SH-SY5Y (cell line): ENCODE results near the gene ZDHHC19.

ENCODE experiments used
- GATA2 ChIP-seq: IDR thresholded peaks from 2 replicates; pipeline ENCODE4 v1.6.1; 2011; ENCODE audit warnings: mild to moderate bottlenecking, low read depth, low read length
- GATA3 ChIP-seq: IDR thresholded peaks from 2 replicates; pipeline ENCODE4 v1.6.1; 2011; ENCODE audit warnings: low read depth, mild to moderate bottlenecking, low read length, moderate library complexity

DNA sequence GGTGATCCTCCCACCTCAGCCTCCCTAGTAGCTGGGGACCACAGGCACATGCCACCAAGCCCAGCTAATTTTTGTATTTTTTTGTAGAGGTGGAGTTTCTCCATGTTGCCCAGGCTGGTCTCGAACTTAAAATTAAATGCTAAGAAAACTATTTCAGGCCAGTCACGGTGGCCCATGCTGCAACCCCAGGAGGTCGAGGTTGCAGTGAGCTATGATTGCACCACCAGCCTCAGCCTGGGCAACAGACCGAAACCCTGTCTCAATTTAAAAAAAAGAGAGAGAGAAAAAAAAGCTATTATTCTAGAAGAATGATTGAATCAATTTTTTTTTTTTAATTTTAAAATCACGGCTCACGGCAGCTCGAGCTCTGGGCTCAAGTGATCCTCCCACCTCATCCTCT is 9.8 kb upstream of the ZDHHC19 start:
- TF ChIP-seq GATA2, result no peak
- TF ChIP-seq GATA3, result no peak
